Panc1 (cell line): Measurements from ENCODE around the gene TJP1.

Experiments
- POLR2AphosphoS5 ChIP-seq: IDR thresholded peaks from 2 replicates; pipeline ENCODE4 v1.6.1; 2012; ENCODE audit warnings: mild to moderate bottlenecking, low read depth, low read length, moderate library complexity
- SIN3A ChIP-seq: IDR thresholded peaks from 2 replicates; pipeline ENCODE4 v1.6.1; 2012; ENCODE audit warnings: low read depth, mild to moderate bottlenecking, low read length, moderate library complexity, borderline replicate concordance; ENCODE audit not compliant: insufficient read depth
- TCF7L2 ChIP-seq: IDR thresholded peaks from 2 replicates; pipeline ENCODE4 v1.6.1; 2011; ENCODE audit warnings: mild to moderate bottlenecking, low read depth, low read length, inconsistent platforms
- TF ChIP-seq, protein P1 (sequence below): fragments of 450-650 bp; IDR thresholded peaks from 2 replicates; pipeline ENCODE4 v1.5.1; 2017; ENCODE audit warnings: mild to moderate bottlenecking
- TF ChIP-seq, protein P2 (sequence below), 2 experiments: IDR thresholded peaks; 2 replicates each; pipeline ENCODE4 v1.6.1; 2011 to 2012; ENCODE audit warnings: low read depth in 2 of 2, control low read depth in 1 of 2, low read length in 1 of 2, mild to moderate bottlenecking in 1 of 2, moderate library complexity in 1 of 2; ENCODE audit not compliant: insufficient read depth in 1 of 2

DNA sequence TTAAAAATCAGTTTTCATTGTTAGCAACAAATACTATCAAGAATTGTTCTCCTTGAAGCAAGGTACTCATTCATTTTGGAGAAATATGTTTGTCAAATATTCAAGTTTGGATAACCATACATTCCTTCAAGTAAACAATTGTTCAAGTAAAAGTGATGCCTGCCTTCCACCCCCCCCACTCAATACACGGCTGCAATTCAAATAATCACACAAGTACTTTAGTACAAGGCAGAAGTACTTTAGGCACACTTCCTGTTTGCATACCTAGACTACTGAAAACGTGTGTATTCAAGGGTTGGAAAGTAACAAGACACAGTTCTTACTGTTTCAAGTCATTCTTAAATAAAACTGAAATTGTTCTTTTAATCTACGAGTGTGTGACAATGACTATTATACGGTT is 45.4 kb downstream of the TJP1 start:
- TF ChIP-seq, protein P1, sequence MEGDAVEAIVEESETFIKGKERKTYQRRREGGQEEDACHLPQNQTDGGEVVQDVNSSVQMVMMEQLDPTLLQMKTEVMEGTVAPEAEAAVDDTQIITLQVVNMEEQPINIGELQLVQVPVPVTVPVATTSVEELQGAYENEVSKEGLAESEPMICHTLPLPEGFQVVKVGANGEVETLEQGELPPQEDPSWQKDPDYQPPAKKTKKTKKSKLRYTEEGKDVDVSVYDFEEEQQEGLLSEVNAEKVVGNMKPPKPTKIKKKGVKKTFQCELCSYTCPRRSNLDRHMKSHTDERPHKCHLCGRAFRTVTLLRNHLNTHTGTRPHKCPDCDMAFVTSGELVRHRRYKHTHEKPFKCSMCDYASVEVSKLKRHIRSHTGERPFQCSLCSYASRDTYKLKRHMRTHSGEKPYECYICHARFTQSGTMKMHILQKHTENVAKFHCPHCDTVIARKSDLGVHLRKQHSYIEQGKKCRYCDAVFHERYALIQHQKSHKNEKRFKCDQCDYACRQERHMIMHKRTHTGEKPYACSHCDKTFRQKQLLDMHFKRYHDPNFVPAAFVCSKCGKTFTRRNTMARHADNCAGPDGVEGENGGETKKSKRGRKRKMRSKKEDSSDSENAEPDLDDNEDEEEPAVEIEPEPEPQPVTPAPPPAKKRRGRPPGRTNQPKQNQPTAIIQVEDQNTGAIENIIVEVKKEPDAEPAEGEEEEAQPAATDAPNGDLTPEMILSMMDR = no peak
- no peak for TF ChIP-seq POLR2AphosphoS5
- TF ChIP-seq, protein P2, sequence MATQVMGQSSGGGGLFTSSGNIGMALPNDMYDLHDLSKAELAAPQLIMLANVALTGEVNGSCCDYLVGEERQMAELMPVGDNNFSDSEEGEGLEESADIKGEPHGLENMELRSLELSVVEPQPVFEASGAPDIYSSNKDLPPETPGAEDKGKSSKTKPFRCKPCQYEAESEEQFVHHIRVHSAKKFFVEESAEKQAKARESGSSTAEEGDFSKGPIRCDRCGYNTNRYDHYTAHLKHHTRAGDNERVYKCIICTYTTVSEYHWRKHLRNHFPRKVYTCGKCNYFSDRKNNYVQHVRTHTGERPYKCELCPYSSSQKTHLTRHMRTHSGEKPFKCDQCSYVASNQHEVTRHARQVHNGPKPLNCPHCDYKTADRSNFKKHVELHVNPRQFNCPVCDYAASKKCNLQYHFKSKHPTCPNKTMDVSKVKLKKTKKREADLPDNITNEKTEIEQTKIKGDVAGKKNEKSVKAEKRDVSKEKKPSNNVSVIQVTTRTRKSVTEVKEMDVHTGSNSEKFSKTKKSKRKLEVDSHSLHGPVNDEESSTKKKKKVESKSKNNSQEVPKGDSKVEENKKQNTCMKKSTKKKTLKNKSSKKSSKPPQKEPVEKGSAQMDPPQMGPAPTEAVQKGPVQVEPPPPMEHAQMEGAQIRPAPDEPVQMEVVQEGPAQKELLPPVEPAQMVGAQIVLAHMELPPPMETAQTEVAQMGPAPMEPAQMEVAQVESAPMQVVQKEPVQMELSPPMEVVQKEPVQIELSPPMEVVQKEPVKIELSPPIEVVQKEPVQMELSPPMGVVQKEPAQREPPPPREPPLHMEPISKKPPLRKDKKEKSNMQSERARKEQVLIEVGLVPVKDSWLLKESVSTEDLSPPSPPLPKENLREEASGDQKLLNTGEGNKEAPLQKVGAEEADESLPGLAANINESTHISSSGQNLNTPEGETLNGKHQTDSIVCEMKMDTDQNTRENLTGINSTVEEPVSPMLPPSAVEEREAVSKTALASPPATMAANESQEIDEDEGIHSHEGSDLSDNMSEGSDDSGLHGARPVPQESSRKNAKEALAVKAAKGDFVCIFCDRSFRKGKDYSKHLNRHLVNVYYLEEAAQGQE (IDR thresholded peaks at IDR 0.05; ENCODE audit: insufficient read depth in 1 of 2, low read depth in 2 of 2, low read length in 1 of 2) = no peak
- no peak for TF ChIP-seq TCF7L2
- no peak for TF ChIP-seq SIN3A
